ENCODE measurements around the gene GPD1. TPM values are rescaled to one million over a fixed set of nuclear protein-coding genes. Genes with fewer than 3 reads are reported as not detected.

Gene GPD1
- total and polyA plus RNA-seq, 2 experiments from 2014 or later: 2.5 to 3.4 TPM

- peaks cover 34% of the 10 kb centered on the region for H3K4me1 ChIP-seq (ENCODE audit: low read depth)
- TF ChIP-seq CTCF (IDR thresholded peaks at IDR 0.05; ENCODE audit: low read depth, low read length): peak; percentile 98
- no peaks in the 10 kb centered on the region for H3K27me3 ChIP-seq
- H3K9me3 ChIP-seq (ENCODE audit: low read depth): no peaks in the 10 kb centered on the region
- H3K27ac ChIP-seq: peak within 1 kb of the TSS; percentile 97
- DNase-seq (ENCODE audit: low read depth in 1 of 2, low spot score in 1 of 2): peak; percentile 100
- peak within 1 kb of the TSS; percentile 78 for H3K4me3 ChIP-seq
- no peaks in the 10 kb centered on the region for H3K36me3 ChIP-seq
Observed at GRCh38 chr12:50111693-50112455, 8.1 kb downstream of the GPD1 start, which contains the start of gene COX14. Gene COX14, plus strand, starts transcription at chr12:50112236. Its CDS starts 7,808 bp downstream, at chr12:50120044.

- DNase-seq (ENCODE audit: low read depth in 1 of 2, low spot score in 1 of 2): peak in 1 of 2 donors; percentile 69
- Histone ChIP-seq H3K27me3 (no peaks in the 10 kb centered on the region), H3K36me3 (no peaks in the 10 kb centered on the region), H3K4me1 (ENCODE audit: low read depth) (peaks cover 40% of the 10 kb centered on the region), H3K4me3 (peak overlapping the region; percentile 78), H3K27ac (peak overlapping the region; percentile 93), H3K9me3 (ENCODE audit: low read depth) (no peaks in the 10 kb centered on the region)
- no peak for TF ChIP-seq CTCF (IDR thresholded peaks at IDR 0.05; ENCODE audit: low read depth, low read length)
Observed at GRCh38 chr12:50112456-50113218, 8.8 kb downstream of the GPD1 start.

GRCh38 chr12:50117057-50117622 is 13.3 kb downstream of the GPD1 start:
- Histone ChIP-seq H3K27me3 (no peaks in the 10 kb centered on the region), H3K36me3 (no peaks in the 10 kb centered on the region), H3K9me3 (ENCODE audit: low read depth) (no peaks in the 10 kb centered on the region), H3K4me1 (ENCODE audit: low read depth) (peaks cover 13% of the 10 kb centered on the region), H3K4me3 (no peak overlapping the region), H3K27ac (peak overlapping the region; percentile 13)
- no peak for TF ChIP-seq CTCF (IDR thresholded peaks at IDR 0.05; ENCODE audit: low read depth, low read length)
- peak in 1 of 2 donors; percentile 50 for DNase-seq (ENCODE audit: low read depth in 1 of 2, low spot score in 1 of 2)

GRCh38 chr12:50119387-50119786 is 15.6 kb downstream of the GPD1 start:
- no peak for DNase-seq (ENCODE audit: low read depth in 1 of 2, low spot score in 1 of 2)
- Histone ChIP-seq H3K9me3 (ENCODE audit: low read depth) (no peaks in the 10 kb centered on the region), H3K27me3 (no peaks in the 10 kb centered on the region), H3K27ac (no peak overlapping the region), H3K36me3 (no peaks in the 10 kb centered on the region), H3K4me1 (ENCODE audit: low read depth) (peaks cover 9% of the 10 kb centered on the region), H3K4me3 (no peak overlapping the region)
- no peak for TF ChIP-seq CTCF (IDR thresholded peaks at IDR 0.05; ENCODE audit: low read depth, low read length)

GRCh38 chr12:50120521-50120920 is 16.7 kb downstream of the GPD1 start:
- DNase-seq (ENCODE audit: low read depth in 1 of 2, low spot score in 1 of 2): no peak
- TF ChIP-seq CTCF (IDR thresholded peaks at IDR 0.05; ENCODE audit: low read depth, low read length): no peak
- Histone ChIP-seq H3K27me3 (no peaks in the 10 kb centered on the region), H3K4me3 (no peak overlapping the region), H3K36me3 (no peaks in the 10 kb centered on the region), H3K4me1 (ENCODE audit: low read depth) (peaks cover 9% of the 10 kb centered on the region), H3K27ac (peak overlapping the region; percentile 43), H3K9me3 (ENCODE audit: low read depth) (no peaks in the 10 kb centered on the region)
